Measurements from ENCODE around the gene WNT2B. TPM values are rescaled to one million over a fixed set of nuclear protein-coding genes. Genes with fewer than 3 reads are reported as not detected.

Gene WNT2B
- total RNA-seq (under 1 TPM; 0.09 to 0.13 TPM), polyA plus RNA-seq (0.09 TPM)

GRCh38 chr1:112508278-112509004 is at the start of gene WNT2B:
TSS of gene WNT2B (plus strand) at chr1:112508965. CDS start at chr1:112509263, 298 bp downstream.
- CTCF ChIA-PET: interaction anchor here (0.8 to 1.1 kb wide), 2 partner anchors 167 to 199 kb away, joined by 3 read pairs; no protein-coding TSS in a partner anchor
- peaks cover 19 to 24% of the 10 kb centered on the region in 2 donors for H3K27me3 Mint-ChIP-seq

GRCh38 chr1:112460615-112461014 is 48.1 kb upstream of the WNT2B start:
- Histone ChIP-seq H3K36me3 (ENCODE audit: insufficient read depth, low read length) (no peaks in the 10 kb centered on the region), H3K4me1 (ENCODE audit: insufficient read depth, low read length) (no peaks in the 10 kb centered on the region), H3K4me3 (ENCODE audit: low read length) (no peak overlapping the region), H3K9me3 (ENCODE audit: low read length) (no peaks in the 10 kb centered on the region), H3K27me3 (ENCODE audit: insufficient read depth, low read length, poor library complexity, severe bottlenecking) (no peaks in the 10 kb centered on the region), H3K27ac (ENCODE audit: low read depth, low read length) (no peak overlapping the region)
- Mint-ChIP-seq H3K4me3 (no peak overlapping the region), H3K36me3 (no peaks in the 10 kb centered on the region), H3K9me3 (no peaks in the 10 kb centered on the region), H3K4me1 (peaks cover 1 to 2% (median 2%) of the 10 kb centered on the region in 3 donors), H3K27me3 (peaks cover 9 to 15% of the 10 kb centered on the region in 2 donors), H3K27ac (no peak overlapping the region)
- POLR2A ChIA-PET: no interaction called here
- no peak for DNase-seq
- CTCF ChIA-PET: interaction anchor here (1.3 kb wide), 1 partner anchor 70 kb away, joined by 5 read pairs; no protein-coding TSS in a partner anchor

More at GRCh38 chr1:112508278-112509004, at the start of gene WNT2B:
- Histone ChIP-seq H3K36me3 (ENCODE audit: insufficient read depth, low read length) (no peaks in the 10 kb centered on the region), H3K27me3 (ENCODE audit: insufficient read depth, low read length, poor library complexity, severe bottlenecking) (peaks cover 30% of the 10 kb centered on the region), H3K9me3 (ENCODE audit: low read length) (no peaks in the 10 kb centered on the region), H3K27ac (ENCODE audit: low read depth, low read length) (peak within 1 kb of the TSS; percentile 22), H3K4me3 (ENCODE audit: low read length) (peak within 1 kb of the TSS; percentile 78), H3K4me1 (ENCODE audit: insufficient read depth, low read length) (peaks cover 11% of the 10 kb centered on the region)
- POLR2A ChIA-PET: interaction anchor here (0.5 kb wide), 1 partner anchor 221 kb away, joined by 3 read pairs; no protein-coding TSS in a partner anchor
- H3K36me3 Mint-ChIP-seq: peaks cover 0 to under 1% (median 0%) of the 10 kb centered on the region in 3 donors
- peak within 1 kb of the TSS; percentile 81 to 95 (median 85) for H3K4me3 Mint-ChIP-seq
- peak within 1 kb of the TSS in 4 of 8 donors; percentile 29 to 74 (median 39) for H3K27ac Mint-ChIP-seq
- H3K9me3 Mint-ChIP-seq: no peaks in the 10 kb centered on the region
- DNase-seq: peak; percentile 36 to 69 (median 52)
- peaks cover 6 to 17% (median 9%) of the 10 kb centered on the region in 3 donors for H3K4me1 Mint-ChIP-seq

- Histone ChIP-seq H3K27ac (ENCODE audit: low read depth, low read length) (no peak overlapping the region), H3K27me3 (ENCODE audit: insufficient read depth, low read length, poor library complexity, severe bottlenecking) (no peaks in the 10 kb centered on the region), H3K4me3 (ENCODE audit: low read length) (no peak overlapping the region), H3K9me3 (ENCODE audit: low read length) (no peaks in the 10 kb centered on the region), H3K4me1 (ENCODE audit: insufficient read depth, low read length) (no peaks in the 10 kb centered on the region), H3K36me3 (ENCODE audit: insufficient read depth, low read length) (no peaks in the 10 kb centered on the region)
- POLR2A ChIA-PET: no interaction called here
- H3K4me1 Mint-ChIP-seq: peaks cover 8 to 9% (median 9%) of the 10 kb centered on the region in 3 donors
- no peaks in the 10 kb centered on the region for H3K9me3 Mint-ChIP-seq
- H3K36me3 Mint-ChIP-seq: no peaks in the 10 kb centered on the region
- CTCF ChIA-PET: no interaction called here
- no peak for DNase-seq
- peaks cover 7 to 14% of the 10 kb centered on the region in 2 donors for H3K27me3 Mint-ChIP-seq
- no peak overlapping the region for H3K4me3 Mint-ChIP-seq
- H3K27ac Mint-ChIP-seq: no peak overlapping the region
Measured at GRCh38 chr1:112461200-112461871, 47.4 kb upstream of the WNT2B start.

GRCh38 chr1:112462953-112463279 is 45.8 kb upstream of the WNT2B start:
- Histone ChIP-seq H3K4me3 (ENCODE audit: low read length) (no peak overlapping the region), H3K36me3 (ENCODE audit: insufficient read depth, low read length) (no peaks in the 10 kb centered on the region), H3K27ac (ENCODE audit: low read depth, low read length) (no peak overlapping the region), H3K9me3 (ENCODE audit: low read length) (no peaks in the 10 kb centered on the region), H3K4me1 (ENCODE audit: insufficient read depth, low read length) (no peaks in the 10 kb centered on the region), H3K27me3 (ENCODE audit: insufficient read depth, low read length, poor library complexity, severe bottlenecking) (no peaks in the 10 kb centered on the region)
- Mint-ChIP-seq H3K9me3 (no peaks in the 10 kb centered on the region), H3K4me1 (peaks cover 12 to 14% (median 13%) of the 10 kb centered on the region in 3 donors), H3K27me3 (peaks cover 4 to 16% of the 10 kb centered on the region in 2 donors), H3K4me3 (no peak overlapping the region), H3K36me3 (no peaks in the 10 kb centered on the region), H3K27ac (no peak overlapping the region)
- no peak for DNase-seq
- ChIA-PET CTCF (interaction anchor here (1.3 to 1.5 kb wide), 2 partner anchors 72 to 77 kb away, joined by 4 to 7 read pairs; no protein-coding TSS in a partner anchor), POLR2A (no interaction called here)

GRCh38 chr1:112464501-112464900 is 44.3 kb upstream of the WNT2B start:
- no peaks in the 10 kb centered on the region for H3K36me3 Mint-ChIP-seq
- no peaks in the 10 kb centered on the region for H3K9me3 Mint-ChIP-seq
- H3K4me3 Mint-ChIP-seq: no peak overlapping the region
- H3K27me3 ChIP-seq (ENCODE audit: insufficient read depth, low read length, poor library complexity, severe bottlenecking): no peaks in the 10 kb centered on the region
- H3K27ac Mint-ChIP-seq: no peak overlapping the region
- ChIA-PET POLR2A (no interaction called here), CTCF (interaction anchor here (1.5 to 5.4 kb wide), 3 partner anchors 12 to 74 kb away, joined by 3 to 77 read pairs (median 6); no protein-coding TSS in a partner anchor)
- H3K4me1 Mint-ChIP-seq: peaks cover 12 to 14% (median 13%) of the 10 kb centered on the region in 3 donors
- no peak overlapping the region for H3K27ac ChIP-seq (ENCODE audit: low read depth, low read length)
- H3K4me3 ChIP-seq (ENCODE audit: low read length): no peak overlapping the region
- DNase-seq: no peak
- H3K9me3 ChIP-seq (ENCODE audit: low read length): no peaks in the 10 kb centered on the region
- H3K27me3 Mint-ChIP-seq: peaks cover 4 to 29% of the 10 kb centered on the region in 2 donors
- no peaks in the 10 kb centered on the region for H3K4me1 ChIP-seq (ENCODE audit: insufficient read depth, low read length)
- no peaks in the 10 kb centered on the region for H3K36me3 ChIP-seq (ENCODE audit: insufficient read depth, low read length)

- Mint-ChIP-seq H3K4me1 (peaks cover 12 to 14% (median 13%) of the 10 kb centered on the region in 3 donors), H3K36me3 (no peaks in the 10 kb centered on the region), H3K27me3 (peaks cover 4 to 34% of the 10 kb centered on the region in 2 donors), H3K27ac (no peak overlapping the region), H3K4me3 (no peak overlapping the region), H3K9me3 (no peaks in the 10 kb centered on the region)
- no peak for DNase-seq
- H3K9me3 ChIP-seq (ENCODE audit: low read length): no peaks in the 10 kb centered on the region
- H3K27me3 ChIP-seq (ENCODE audit: insufficient read depth, low read length, poor library complexity, severe bottlenecking): no peaks in the 10 kb centered on the region
- H3K4me1 ChIP-seq (ENCODE audit: insufficient read depth, low read length): no peaks in the 10 kb centered on the region
- ChIA-PET CTCF (interaction anchor here (0.7 to 5.4 kb wide), 8 partner anchors 8 to 250 kb away, joined by 3 to 77 read pairs (median 6); partner anchors contain the start of gene PPM1J), POLR2A (no interaction called here)
- no peak overlapping the region for H3K27ac ChIP-seq (ENCODE audit: low read depth, low read length)
- H3K4me3 ChIP-seq (ENCODE audit: low read length): no peak overlapping the region
- H3K36me3 ChIP-seq (ENCODE audit: insufficient read depth, low read length): no peaks in the 10 kb centered on the region
Measured at GRCh38 chr1:112465122-112465521, 43.6 kb upstream of the WNT2B start.

GRCh38 chr1:112466078-112466660 is 42.6 kb upstream of the WNT2B start:
- POLR2A ChIA-PET: no interaction called here
- H3K4me3 Mint-ChIP-seq: peak overlapping the region; percentile 9 to 87 (median 82)

More at GRCh38 chr1:112466078-112466660, 42.6 kb upstream of the WNT2B start:
- Histone ChIP-seq H3K4me1 (ENCODE audit: insufficient read depth, low read length) (no peaks in the 10 kb centered on the region), H3K36me3 (ENCODE audit: insufficient read depth, low read length) (no peaks in the 10 kb centered on the region), H3K4me3 (ENCODE audit: low read length) (peak overlapping the region; percentile 35), H3K27ac (ENCODE audit: low read depth, low read length) (no peak overlapping the region), H3K9me3 (ENCODE audit: low read length) (no peaks in the 10 kb centered on the region), H3K27me3 (ENCODE audit: insufficient read depth, low read length, poor library complexity, severe bottlenecking) (peaks cover 7% of the 10 kb centered on the region)
- H3K9me3 Mint-ChIP-seq: no peaks in the 10 kb centered on the region
- H3K36me3 Mint-ChIP-seq: no peaks in the 10 kb centered on the region
- peak; percentile 74 to 86 (median 75) for DNase-seq
- H3K27ac Mint-ChIP-seq: peak overlapping the region in 2 of 8 donors; percentile 8 to 33
- CTCF ChIA-PET: interaction anchor here (0.7 to 5.4 kb wide), 12 partner anchors 9 to 249 kb away, joined by 3 to 77 read pairs (median 5); partner anchors contain the start of gene PPM1J
- H3K27me3 Mint-ChIP-seq: peaks cover 6 to 41% of the 10 kb centered on the region in 2 donors
- peaks cover 12 to 14% (median 13%) of the 10 kb centered on the region in 3 donors for H3K4me1 Mint-ChIP-seq

All from CD8-positive, alpha-beta memory T cell (primary cell).